ENCODE results near the gene CSNK1A1.

DNA sequence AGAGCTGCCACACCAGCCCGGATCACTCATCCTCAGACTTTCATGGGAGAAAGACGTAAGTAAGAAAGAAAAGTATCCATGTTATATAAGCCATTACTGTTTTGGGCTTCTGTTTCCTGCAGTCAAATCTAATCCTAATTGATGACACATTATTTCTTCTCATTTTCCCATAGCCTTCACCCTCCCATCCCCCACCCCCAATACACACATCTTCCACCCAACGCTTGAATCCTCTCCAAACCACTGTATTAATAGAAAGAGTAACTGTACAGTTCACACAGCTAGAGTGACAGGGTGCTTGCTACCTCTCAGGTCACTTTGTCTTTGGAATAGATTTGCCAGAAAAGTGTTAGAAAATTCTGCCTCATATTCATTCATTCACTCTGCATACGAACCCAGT lies 102.8 kb downstream of the CSNK1A1 start:
- TF ChIP-seq, protein P1, sequence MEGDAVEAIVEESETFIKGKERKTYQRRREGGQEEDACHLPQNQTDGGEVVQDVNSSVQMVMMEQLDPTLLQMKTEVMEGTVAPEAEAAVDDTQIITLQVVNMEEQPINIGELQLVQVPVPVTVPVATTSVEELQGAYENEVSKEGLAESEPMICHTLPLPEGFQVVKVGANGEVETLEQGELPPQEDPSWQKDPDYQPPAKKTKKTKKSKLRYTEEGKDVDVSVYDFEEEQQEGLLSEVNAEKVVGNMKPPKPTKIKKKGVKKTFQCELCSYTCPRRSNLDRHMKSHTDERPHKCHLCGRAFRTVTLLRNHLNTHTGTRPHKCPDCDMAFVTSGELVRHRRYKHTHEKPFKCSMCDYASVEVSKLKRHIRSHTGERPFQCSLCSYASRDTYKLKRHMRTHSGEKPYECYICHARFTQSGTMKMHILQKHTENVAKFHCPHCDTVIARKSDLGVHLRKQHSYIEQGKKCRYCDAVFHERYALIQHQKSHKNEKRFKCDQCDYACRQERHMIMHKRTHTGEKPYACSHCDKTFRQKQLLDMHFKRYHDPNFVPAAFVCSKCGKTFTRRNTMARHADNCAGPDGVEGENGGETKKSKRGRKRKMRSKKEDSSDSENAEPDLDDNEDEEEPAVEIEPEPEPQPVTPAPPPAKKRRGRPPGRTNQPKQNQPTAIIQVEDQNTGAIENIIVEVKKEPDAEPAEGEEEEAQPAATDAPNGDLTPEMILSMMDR (IDR thresholded peaks at IDR 0.05) = no peak
- no peak for TF ChIP-seq POLR2A (IDR thresholded peaks at IDR 0.05)
- TF ChIP-seq EP300 (IDR thresholded peaks at IDR 0.05) = no peak
- no peak for TF ChIP-seq POLR2AphosphoS5 (IDR thresholded peaks at IDR 0.05)

All from gastroesophageal sphincter (tissue), 3 donors.